HepG2 (cell line): ENCODE data around the gene ARAP1. TPM values are rescaled to one million over a fixed set of nuclear protein-coding genes. Genes with fewer than 3 reads are reported as not detected.

Experiments
- ATAC-seq: fragments of 200-7000 bp; cut with Tn5 transposase; 3 replicates; pipeline ENCODE4 v1.9.1; 2020; ENCODE audit warnings: mild to moderate bottlenecking, moderate library complexity
- BruUV-seq: library from RNA; stranded (reverse); fragments of 400-500 nt; replicated peaks from 2 replicates; lab custom pipeline; 2021; lab: Mats Ljungman, UMichigan
- CTCF ChIA-PET: fragments of 300-600 bp; formaldehyde crosslinking; extraction: SDS; loops from one replicate; lab custom pipeline; 2021; ENCODE audit warnings: low total read pairs, inconsistent platforms, low intra/inter-chr PET ratio; lab: Yijun Ruan, JAX
- POLR2A ChIA-PET: fragments of 350-600 bp; sonication (Branson Sonifier 250); formaldehyde crosslinking; loops from one replicate; lab custom pipeline; 2020; ENCODE audit warnings: antibody characterized with exemption, inconsistent platforms; lab: Yijun Ruan, JAX
- DNase-seq: peaks from one replicate; pipeline ENCODE4 v3.0.0-alpha.2; 2015; ENCODE audit warnings: low spot score
- FAIRE-seq: peaks from 3 replicates; lab custom pipeline; 2011; peaks lifted over from hg19 to GRCh38; lab: Jason Lieb, UNC
- H2AFZ ChIP-seq: one replicate; pipeline ENCODE4 v1.6.1; 2011; ENCODE audit warnings: low read length, inconsistent platforms
- H3K27ac ChIP-seq: fragments of 300-600 bp; 3 replicates; pipeline ENCODE4 v1.8.0; 2011; ENCODE audit warnings: mixed run types, mild to moderate bottlenecking, mixed read lengths, low read length, inconsistent platforms; ENCODE audit not compliant: insufficient read depth; ENCODE audit errors: extremely low read length
- H3K27me3 ChIP-seq, 2 experiments: fragments of 200-600 bp in 1 of 2; 2 replicates in 1 of 2; 3 replicates in 1 of 2; pipeline versions ENCODE4 v1.6.0 to v1.8.0; 2011; ENCODE audit warnings: low read length in 2 of 2, mild to moderate bottlenecking in 2 of 2, moderate library complexity in 2 of 2, inconsistent platforms in 1 of 2; ENCODE audit not compliant: insufficient read depth in 2 of 2, control insufficient read depth in 1 of 2
- H3K36me3 ChIP-seq, 2 experiments: fragments of 200-600 bp in 1 of 2; replicated peaks in 1 of 2; 2 replicates in 1 of 2; 3 replicates in 1 of 2; pipeline versions ENCODE4 v1.5.1 to v1.8.0; 2011; ENCODE audit warnings: low read length in 2 of 2, inconsistent platforms in 1 of 2; ENCODE audit not compliant: insufficient read depth in 2 of 2, control insufficient read depth in 1 of 2
- H3K4me1 ChIP-seq: 2 replicates; pipeline ENCODE4 v1.5.1; 2012; ENCODE audit warnings: low read length, inconsistent platforms; ENCODE audit not compliant: insufficient read depth
- H3K4me2 ChIP-seq: 2 replicates; pipeline ENCODE4 v1.6.0; 2011; ENCODE audit warnings: low read depth, low read length, inconsistent platforms
- H3K4me3 ChIP-seq, 3 experiments: fragments of 200-600 bp in 1 of 3; sonication (generic), shearing (Covaris generic) in 1 of 3; replicated peaks in 1 of 3; 2 replicates each; pipeline ENCODE4 v1.5.1; 2011 to 2016; ENCODE audit warnings: low read length in 3 of 3, inconsistent platforms in 2 of 3, low read depth in 2 of 3, mild to moderate bottlenecking in 2 of 3, control low read depth in 1 of 3, mixed read lengths in 1 of 3; ENCODE audit not compliant: insufficient read depth in 1 of 3
- H3K79me2 ChIP-seq: one replicate; pipeline ENCODE4 v1.6.1; 2011; ENCODE audit warnings: low read length, inconsistent platforms; ENCODE audit not compliant: insufficient read depth
- H3K9ac ChIP-seq: 2 replicates; pipeline ENCODE4 v1.6.0; 2011; ENCODE audit warnings: mild to moderate bottlenecking, low read depth, low read length, inconsistent platforms; ENCODE audit not compliant: insufficient read depth
- H3K9me3 ChIP-seq: 2 replicates; pipeline ENCODE4 v1.5.1; 2012; ENCODE audit warnings: mild to moderate bottlenecking, low read length
- H4K20me1 ChIP-seq: 2 replicates; pipeline ENCODE4 v1.6.0; 2011; ENCODE audit warnings: inconsistent platforms, mild to moderate bottlenecking, low read length, moderate library complexity; ENCODE audit not compliant: insufficient read depth
- AGO2 ChIP-seq: fragments of 200-400 bp; formaldehyde crosslinking; optimal IDR thresholded peaks from 2 replicates; pipeline ENCODE3; 2017; ENCODE audit warnings: mild to moderate bottlenecking, low read depth, low read length, moderate library complexity
- RBM22 ChIP-seq: fragments of 200-400 bp; formaldehyde crosslinking; optimal IDR thresholded peaks from 2 replicates; pipeline ENCODE3; 2017; ENCODE audit warnings: mild to moderate bottlenecking, low read length, moderate library complexity
- TCF7L2 ChIP-seq: IDR thresholded peaks from 2 replicates; pipeline ENCODE4 v1.6.1; 2011; ENCODE audit warnings: mild to moderate bottlenecking, low read depth, low read length, moderate library complexity
- ZNF24 ChIP-seq: fragments of 450-650 bp; IDR thresholded peaks from 2 replicates; pipeline ENCODE4 v1.6.1; 2017; ENCODE audit warnings: antibody characterized with exemption, mild to moderate bottlenecking
- ZNF263 ChIP-seq: sonication (generic); formaldehyde crosslinking; IDR thresholded peaks from 2 replicates; pipeline ENCODE4 v1.4.0; 2020; ENCODE audit warnings: missing genetic modification reagents
- ZNF264 ChIP-seq: sonication (generic); formaldehyde crosslinking; IDR thresholded peaks from 2 replicates; pipeline ENCODE4 v1.4.0; 2020; ENCODE audit warnings: missing genetic modification reagents
- ZNF558 ChIP-seq: sonication (generic); formaldehyde crosslinking; IDR thresholded peaks from 2 replicates; pipeline ENCODE4 v1.9.0; 2022; ENCODE audit warnings: mild to moderate bottlenecking, missing genetic modification reagents, borderline replicate concordance
- ZNF644 ChIP-seq: IDR thresholded peaks from 2 replicates; pipeline ENCODE4 v1.6.1; 2016; ENCODE audit warnings: low read depth
- ZNF841 ChIP-seq: sonication (generic); formaldehyde crosslinking; IDR thresholded peaks from 2 replicates; pipeline ENCODE4 v1.8.1; 2023; ENCODE audit warnings: missing genetic modification reagents, borderline replicate concordance
- ZNF883 ChIP-seq: sonication (generic); formaldehyde crosslinking; IDR thresholded peaks from 2 replicates; pipeline ENCODE4 v1.5.1; 2020; ENCODE audit warnings: mild to moderate bottlenecking, missing genetic modification reagents; ENCODE audit errors: not compliant biosample characterization
- WGBS: methylation state at CpG from one replicate; pipeline ENCODE4 v1.1.6; 2017; ENCODE audit warnings: low lambda C conversion rate; 5-methylcytosine and 5-hydroxymethylcytosine counted together
- in situ Hi-C: cut with HindIII; loops from 2 replicates; pipeline ENCODE4 v1.10.0; 2017; ENCODE audit warnings: low pct_unique_long_range_greater_than_20kb; ENCODE audit not compliant: extremely low pct_ligation_motif_present
- intact Hi-C: fragments of 100-400 bp; cut with micrococcal nuclease; formaldehyde crosslinking; loops from one replicate; pipeline ENCODE4 v1.10.0; 2022; ENCODE audit not compliant: unreplicated experiment
- polyA plus RNA-seq, 8 experiments: library from polyadenylated mRNA; depleted of rRNA in 3 of 8; stranded (reverse) in 7 of 8; unstranded in 1 of 8; fragments of >200 nt; fragmentation: Illumina TruSeq in 4 of 8; extraction: Trizol in 4 of 8; gene quantifications; 2 replicates each; pipeline versions ENCODE4 v1.2.1 to v1.2.3, GENCODE V29; 2011 to 2016; ENCODE audit warnings: low read depth in 4 of 8, missing spikeins in 1 of 8, mixed read lengths in 1 of 8; ENCODE audit not compliant: insufficient read depth in 1 of 8
- total RNA-seq, 5 experiments: library from RNA; depleted of rRNA; stranded (reverse); fragments of >200 nt; fragmentation: Illumina TruSeq; extraction: Trizol; gene quantifications; 2 replicates each; pipeline ENCODE4 v1.2.3, GENCODE V29; 2016; ENCODE audit warnings: low read depth in 1 of 5
- TF ChIP-seq, protein P1 (sequence below): sonication (generic); formaldehyde crosslinking; IDR thresholded peaks from 2 replicates; pipeline ENCODE4 v1.5.0; 2020; ENCODE audit warnings: mild to moderate bottlenecking, missing genetic modification reagents

Gene ARAP1
- total and polyA plus RNA-seq, 2 of the 13 experiments (the other 11 are each of a cell fraction or from before 2014, with no cell fraction given): 43.2 to 55.5 TPM

DNA sequence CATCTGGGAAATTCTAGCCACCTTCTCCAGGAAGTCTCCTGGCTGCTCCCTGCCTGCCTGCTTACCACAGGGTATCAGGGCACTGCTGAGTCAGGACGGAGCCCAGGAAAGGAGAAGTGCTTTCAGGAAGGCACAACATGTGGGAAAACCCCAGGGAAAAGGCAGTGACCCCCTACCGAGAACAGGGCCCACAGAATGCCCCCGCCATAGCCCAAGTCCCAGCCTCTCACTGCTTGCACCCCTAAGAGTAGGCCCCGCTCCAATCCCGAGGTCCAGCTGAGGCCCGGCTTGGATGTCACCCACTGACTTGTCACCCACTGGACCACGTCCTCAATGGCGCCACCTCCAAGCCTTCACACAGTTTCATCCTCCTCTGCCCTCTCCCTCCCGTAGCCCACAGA lies 34.1 kb downstream of the ARAP1 start:
- H3K79me2 ChIP-seq: peaks cover 27% of the 10 kb centered on the region
- no peak overlapping the region for H3K9ac ChIP-seq
- no peaks in the 10 kb centered on the region for H3K9me3 ChIP-seq
- no peaks in the 10 kb centered on the region for H3K4me1 ChIP-seq
- intact Hi-C loops (no loop called here), in situ Hi-C loops (no loop called here)
- peaks cover 44 to 88% of the 10 kb centered on the region in 2 experiments; a peak in 4 of 5 replicates for H3K36me3 ChIP-seq
- no peaks in the 10 kb centered on the region for H3K27me3 ChIP-seq
- H4K20me1 ChIP-seq: peaks cover 5% of the 10 kb centered on the region; the same call in 1 of the 2 replicates
- no peak for FAIRE-seq
- H3K4me3 ChIP-seq: no peak overlapping the region
- H3K4me2 ChIP-seq: no peak overlapping the region
- WGBS: over 99% methylated on average over 5 of the region's 9 CpGs
- H2AFZ ChIP-seq: no peak overlapping the region
- no TSS peak for BruUV-seq
- POLR2A ChIA-PET: interaction anchor here (0.7 kb wide), 1 partner anchor 76 kb away, joined by 3 read pairs; the partner anchor contains the start of gene STARD10
- no peak for ATAC-seq
- no peak for DNase-seq
- TF ChIP-seq ZNF264 (CRISPR knock-in tag): no peak
- TF ChIP-seq TCF7L2: no peak
- TF ChIP-seq RBM22: peak; percentile 40
- no peak for TF ChIP-seq ZNF24
- TF ChIP-seq ZNF883: no peak
- no peak overlapping the region for H3K27ac ChIP-seq
- CTCF ChIA-PET: no interaction called here

DNA sequence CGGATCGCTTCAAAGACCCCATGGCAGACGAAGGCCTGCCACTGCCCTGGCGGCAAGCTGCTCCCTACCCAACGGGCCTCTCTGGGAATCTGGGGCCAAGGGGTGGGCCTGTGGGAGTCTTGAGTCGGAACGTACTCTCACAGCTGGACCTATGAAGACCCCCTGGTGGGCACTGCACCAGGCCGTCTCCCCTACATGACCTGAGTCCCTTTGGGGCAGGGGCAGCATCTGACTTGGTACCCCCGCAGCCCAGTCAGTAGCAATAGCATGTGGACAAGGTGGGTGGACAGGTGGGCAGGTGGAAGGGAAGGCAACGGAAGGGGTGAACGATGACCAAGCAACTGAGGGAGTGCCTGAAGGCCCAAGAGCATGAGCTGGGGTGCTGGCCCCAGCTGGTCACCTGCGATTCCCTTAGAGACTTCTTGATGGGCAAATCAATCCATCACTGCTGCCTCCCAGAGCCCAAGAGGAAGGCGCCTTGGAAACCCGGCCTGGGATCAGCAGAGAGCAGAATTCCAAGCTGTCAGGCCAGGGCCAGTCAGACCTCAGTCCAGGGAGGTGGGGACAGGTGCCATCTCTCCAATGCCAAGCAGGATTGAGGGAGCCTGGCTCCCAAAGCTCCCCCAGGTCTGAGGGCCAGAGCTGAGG lies 35.3 kb downstream of the ARAP1 start:
- TF ChIP-seq ZNF263: no peak
- peak; percentile 54 for TF ChIP-seq AGO2
- TF ChIP-seq ZNF841 (CRISPR knock-in tag): no peak
- TF ChIP-seq, protein P1, sequence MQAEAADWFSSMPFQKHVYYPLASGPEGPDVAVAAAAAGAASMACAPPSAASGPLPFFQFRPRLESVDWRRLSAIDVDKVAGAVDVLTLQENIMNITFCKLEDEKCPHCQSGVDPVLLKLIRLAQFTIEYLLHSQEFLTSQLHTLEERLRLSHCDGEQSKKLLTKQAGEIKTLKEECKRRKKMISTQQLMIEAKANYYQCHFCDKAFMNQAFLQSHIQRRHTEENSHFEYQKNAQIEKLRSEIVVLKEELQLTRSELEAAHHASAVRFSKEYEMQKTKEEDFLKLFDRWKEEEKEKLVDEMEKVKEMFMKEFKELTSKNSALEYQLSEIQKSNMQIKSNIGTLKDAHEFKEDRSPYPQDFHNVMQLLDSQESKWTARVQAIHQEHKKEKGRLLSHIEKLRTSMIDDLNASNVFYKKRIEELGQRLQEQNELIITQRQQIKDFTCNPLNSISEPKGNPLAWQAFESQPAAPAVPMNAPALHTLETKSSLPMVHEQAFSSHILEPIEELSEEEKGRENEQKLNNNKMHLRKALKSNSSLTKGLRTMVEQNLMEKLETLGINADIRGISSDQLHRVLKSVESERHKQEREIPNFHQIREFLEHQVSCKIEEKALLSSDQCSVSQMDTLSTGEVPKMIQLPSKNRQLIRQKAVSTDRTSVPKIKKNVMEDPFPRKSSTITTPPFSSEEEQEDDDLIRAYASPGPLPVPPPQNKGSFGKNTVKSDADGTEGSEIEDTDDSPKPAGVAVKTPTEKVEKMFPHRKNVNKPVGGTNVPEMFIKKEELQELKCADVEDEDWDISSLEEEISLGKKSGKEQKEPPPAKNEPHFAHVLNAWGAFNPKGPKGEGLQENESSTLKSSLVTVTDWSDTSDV (CRISPR knock-in tag): no peak
- no peak for TF ChIP-seq ZNF644 (CRISPR knock-in tag)
- no peak for TF ChIP-seq ZNF558 (CRISPR knock-in tag)
- ChIA-PET CTCF (no interaction called here), POLR2A (interaction anchor here (0.7 kb wide), 1 partner anchor 30 kb away, joined by 3 read pairs; no protein-coding TSS in a partner anchor)
- 92% methylated on average over 11 of the region's 14 CpGs for WGBS
- no peaks in the 10 kb centered on the region for H3K9me3 ChIP-seq
- FAIRE-seq (no peak), ATAC-seq (no peak), DNase-seq (no peak)
- no peak overlapping the region for H3K27ac ChIP-seq
- in situ Hi-C loops: no loop called here
- H3K4me3 ChIP-seq: no peak overlapping the region
- no peaks in the 10 kb centered on the region for H3K4me1 ChIP-seq
- peaks cover 18% of the 10 kb centered on the region for H3K79me2 ChIP-seq
- peaks cover 44 to 88% of the 10 kb centered on the region in 2 experiments; a peak in 4 of 5 replicates for H3K36me3 ChIP-seq
- intact Hi-C loops: no loop called here
- no peak overlapping the region for H3K4me2 ChIP-seq
- H3K9ac ChIP-seq: no peak overlapping the region
- H4K20me1 ChIP-seq: 0 out of 2 replicates have a peak, but pooled peaks cover 2% of the 10 kb centered on the region
- no peaks in the 10 kb centered on the region for H3K27me3 ChIP-seq
- no TSS peak for BruUV-seq
- H2AFZ ChIP-seq: no peak overlapping the region
